Stimulated activated naive CD4-positive, alpha-beta T cell (primary cell): ENCODE measurements around the gene PRKAA1.
"Not testable (repeated sequence)": the region's sequence is repeated elsewhere in the genome, so short reads cannot be mapped to it uniquely, and the experiment has no call there.

Experiments
- DNase-seq, 6 experiments: peaks; one replicate each; lab custom pipeline; 2025; lab: John Stamatoyannopoulos, UW

The PRKAA1 gene

DNA sequence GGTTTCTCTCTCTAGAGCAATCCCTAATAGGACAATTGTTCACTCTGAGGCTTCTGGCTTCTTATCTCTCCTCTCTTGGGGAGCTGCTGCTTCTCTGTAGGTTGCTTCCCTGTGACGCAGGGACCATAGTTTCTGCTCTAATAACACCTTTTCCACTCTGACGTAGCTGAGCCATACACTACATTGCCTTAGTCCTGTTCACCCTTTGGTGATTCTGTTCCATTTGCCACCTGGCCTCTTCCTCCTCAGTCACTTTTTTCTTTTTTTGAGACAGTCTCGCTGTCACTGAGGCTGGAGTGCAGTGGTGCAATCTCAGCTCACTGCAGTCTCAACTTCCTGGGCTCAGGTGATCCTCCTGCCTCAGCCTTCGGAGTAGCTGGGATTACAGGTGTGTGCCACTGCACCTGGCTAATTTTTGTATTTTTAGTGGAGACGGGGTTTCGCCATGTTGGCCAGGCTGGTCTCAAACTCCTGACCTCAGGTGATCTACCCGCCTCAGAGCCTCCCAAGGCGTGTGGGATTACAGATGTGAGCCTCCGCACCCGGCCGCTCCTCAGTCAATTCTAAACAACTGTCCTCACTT, 27.4 kb upstream of the PRKAA1 start:
- DNase-seq = not testable (repeated sequence)

DNA sequence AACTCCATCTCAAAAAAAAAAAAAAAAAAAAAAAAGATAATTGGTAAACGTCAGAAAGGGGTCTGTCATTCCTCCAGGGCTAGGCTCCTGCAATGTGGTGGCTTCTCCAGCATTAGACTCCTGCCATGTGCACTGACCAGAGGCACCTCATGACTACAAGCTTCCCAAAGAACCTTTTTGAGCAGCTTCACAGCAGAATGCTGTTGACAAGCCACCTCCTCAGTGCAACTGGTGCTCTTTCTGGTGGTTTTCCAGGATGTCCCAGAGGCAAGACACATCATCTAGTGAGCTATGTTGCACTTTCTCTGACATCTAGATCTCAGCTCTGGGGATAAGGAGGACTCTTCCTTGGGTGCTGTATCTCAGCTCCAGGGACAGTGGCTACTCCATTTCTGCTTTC, 25.3 kb upstream of the PRKAA1 start:
- no peak for DNase-seq

DNA sequence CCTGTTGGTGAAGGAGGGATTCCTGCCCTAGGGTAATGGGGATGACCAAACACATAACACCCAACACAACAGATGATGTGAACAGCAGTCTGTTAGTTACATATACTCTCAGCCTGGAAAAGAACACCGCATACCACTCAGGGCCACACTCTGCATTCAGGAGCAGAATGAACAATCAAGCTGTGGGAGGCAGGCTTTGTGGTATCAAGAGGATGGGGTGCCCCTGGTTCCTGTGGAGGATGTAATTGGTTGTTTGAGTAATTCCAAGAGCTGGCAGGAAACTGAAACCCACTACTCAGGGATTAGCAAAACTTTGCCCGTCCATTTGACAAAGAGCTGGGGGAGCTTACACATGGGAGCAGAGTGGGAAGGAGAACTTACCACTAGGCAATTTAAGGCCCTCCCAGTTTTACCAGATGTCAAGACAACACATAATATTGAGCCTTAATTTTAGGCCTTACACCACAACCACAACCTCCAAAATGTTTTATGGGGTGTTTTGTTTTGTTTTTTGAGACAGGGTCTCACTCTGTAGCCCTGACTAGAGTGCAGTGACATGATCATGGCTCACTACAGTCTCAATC, 15.6 kb upstream of the PRKAA1 start:
- DNase-seq = no peak

DNA sequence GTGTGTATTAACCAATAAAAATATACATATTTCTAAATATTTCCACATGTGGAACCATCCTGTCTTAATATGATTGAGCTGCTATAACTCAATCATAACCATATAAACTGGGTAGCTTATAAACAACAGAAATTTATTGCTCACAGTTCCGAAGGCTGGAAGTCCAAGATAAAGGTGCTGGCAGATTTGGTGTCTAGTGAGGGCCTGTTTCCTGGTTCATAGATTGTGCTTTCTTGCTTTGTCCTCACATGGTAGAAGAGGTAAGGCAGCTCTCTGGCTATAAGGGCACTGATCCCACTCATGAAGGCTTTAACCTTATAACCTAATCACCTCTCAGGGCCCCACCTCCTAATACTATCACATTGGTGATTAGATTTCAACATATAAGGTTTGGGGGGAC, 14.0 kb upstream of the PRKAA1 start:
- no peak for DNase-seq

DNA sequence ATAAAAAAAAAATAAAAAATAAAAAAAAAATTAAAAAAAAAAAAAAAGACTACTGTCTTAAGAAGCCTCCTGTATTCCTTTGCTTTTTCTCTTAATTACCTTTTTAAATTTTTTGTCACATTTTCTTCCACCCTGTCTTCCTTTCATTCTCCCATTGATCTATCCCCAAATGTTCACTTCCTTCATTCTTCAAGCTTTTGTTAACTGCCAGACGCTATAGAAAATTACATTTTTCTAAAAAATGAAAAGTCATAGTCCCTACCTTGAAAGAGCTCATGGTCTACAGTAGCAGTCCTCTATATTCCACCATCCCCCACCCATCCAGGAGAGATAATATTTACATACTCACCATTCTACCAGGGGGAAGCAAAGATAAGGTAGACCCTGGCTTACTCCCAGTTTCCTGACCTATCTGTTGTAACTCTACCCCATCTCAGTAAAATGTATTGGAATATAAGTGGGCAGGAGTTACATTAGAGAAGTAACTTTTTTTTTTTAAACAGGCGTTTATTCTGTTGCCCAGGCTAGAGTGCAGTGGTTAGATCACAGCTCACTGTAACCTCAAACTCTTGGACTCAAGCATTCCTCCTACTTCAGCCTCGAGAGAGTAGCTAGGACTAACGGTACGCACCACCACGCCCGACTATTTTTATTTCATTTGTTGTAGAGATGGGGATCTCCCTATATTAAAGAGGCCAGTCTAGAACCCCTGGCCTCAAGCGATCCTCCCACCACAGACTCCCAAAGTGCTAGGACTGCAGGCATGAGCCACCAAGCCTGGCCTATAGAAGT, 3.8 kb upstream of the PRKAA1 start:
- DNase-seq = no peak

DNA sequence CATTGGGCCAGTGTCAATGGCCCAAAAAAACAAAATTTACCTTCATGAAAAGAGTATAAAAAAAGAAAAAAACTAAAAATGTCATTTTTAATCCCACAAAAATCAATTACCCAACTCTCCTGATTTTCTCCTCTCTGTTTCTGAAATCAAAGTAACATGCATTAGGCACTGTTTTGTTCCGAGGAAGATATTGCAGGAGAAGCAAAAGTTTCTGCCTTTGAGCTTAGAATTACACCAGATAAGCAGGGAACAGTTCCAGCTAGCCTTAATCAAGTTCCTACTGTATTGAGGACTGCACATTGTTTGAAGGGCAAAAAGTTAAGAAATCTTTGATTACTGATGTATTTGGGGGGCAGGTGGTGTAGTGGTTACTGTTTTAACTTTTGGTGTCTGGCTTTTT, 1.1 kb upstream of the PRKAA1 start:
- no peak for DNase-seq

DNA sequence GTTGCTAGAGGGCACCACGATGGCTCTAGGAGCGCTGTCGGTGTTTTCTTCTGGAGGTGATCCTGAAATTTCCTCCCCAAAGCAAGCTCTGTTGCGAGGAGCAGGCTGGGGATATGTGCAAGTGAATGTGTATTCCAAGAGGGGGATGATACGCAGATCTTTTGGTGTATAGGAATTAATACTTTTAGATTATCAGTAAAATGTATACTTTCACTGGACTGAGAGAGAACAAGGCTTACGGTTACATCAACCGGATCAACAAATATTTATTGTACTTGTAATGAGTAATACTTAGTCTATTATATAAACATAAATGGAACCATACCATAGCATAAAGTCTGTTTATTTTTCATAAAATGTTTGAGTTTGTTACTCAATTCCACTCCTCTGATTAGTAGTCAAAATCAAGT, 632 bp upstream of the PRKAA1 start:
- no peak for DNase-seq

DNA sequence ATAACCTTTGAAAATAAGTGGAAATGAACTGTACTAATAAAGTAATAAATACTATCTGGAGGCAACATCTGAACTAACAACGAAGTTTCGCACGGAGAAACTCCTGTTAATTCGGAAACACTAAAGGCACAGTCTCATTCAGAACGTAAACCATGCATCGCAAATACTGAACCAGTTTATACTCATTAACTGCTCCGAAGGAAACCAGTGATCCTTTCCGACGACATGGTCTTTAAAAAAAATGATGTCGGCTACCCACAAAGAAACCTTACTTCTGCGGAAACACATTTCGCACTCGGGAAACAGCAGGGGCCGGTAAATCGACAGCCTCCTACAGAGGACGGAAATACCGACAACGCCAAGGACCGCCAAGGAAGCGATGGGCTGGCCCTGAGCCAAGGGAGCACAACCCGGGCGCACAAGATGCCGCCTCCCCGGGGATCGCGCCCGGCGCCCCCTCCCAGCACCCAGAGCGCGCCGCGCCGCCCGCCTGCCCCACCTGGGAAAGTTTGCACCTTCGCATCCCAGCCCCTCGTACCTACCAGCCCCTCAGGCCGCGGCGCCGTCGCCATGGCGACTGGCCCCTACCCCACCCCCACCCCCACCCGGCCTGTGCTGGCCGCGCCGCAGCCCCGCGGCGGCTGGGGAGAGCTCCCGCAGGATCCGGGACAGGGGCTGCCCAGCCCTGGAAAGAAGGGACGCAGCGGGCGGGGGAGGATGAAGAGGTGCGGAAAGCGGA, 732 bp downstream of the PRKAA1 start:
- peak; percentile 57 to 81 (median 74) for DNase-seq

DNA sequence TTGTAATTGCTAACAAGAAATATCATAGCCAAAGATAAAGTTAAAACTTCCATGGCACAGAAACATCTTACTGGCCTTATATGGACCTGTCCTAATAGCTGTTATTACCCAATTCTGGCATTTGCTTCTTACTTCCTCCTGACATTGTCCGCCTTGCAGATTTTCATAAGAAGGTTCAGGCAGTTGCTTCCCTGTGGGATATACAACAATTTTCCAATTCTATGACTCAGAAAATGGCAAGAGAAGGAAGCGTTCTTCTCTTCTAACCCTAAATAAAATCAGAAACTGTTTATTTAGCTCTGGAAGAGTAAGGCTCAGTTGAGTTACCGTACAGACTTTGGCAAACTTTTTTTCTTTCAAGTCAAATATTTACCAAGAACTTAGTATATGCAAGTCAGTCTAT, 1.7 kb downstream of the PRKAA1 start:
- DNase-seq = no peak

DNA sequence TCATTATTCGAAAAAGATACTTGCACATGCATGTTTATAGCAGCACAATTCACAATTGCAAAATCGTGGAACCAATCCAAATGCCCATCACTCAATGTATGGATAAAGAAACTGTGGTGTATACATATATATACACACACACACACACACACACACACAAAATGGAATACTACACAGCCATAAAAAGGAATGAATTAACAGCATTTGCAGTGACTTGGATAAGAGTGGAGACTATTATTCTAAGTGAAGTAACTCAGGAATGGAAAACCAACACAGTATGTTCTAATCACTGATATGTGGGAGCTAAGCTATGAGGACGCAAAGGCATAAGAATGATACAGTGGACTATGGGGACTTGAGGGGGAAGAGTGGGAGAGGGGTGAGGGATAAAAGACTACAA, 3.3 kb downstream of the PRKAA1 start:
- DNase-seq = not testable (repeated sequence)

DNA sequence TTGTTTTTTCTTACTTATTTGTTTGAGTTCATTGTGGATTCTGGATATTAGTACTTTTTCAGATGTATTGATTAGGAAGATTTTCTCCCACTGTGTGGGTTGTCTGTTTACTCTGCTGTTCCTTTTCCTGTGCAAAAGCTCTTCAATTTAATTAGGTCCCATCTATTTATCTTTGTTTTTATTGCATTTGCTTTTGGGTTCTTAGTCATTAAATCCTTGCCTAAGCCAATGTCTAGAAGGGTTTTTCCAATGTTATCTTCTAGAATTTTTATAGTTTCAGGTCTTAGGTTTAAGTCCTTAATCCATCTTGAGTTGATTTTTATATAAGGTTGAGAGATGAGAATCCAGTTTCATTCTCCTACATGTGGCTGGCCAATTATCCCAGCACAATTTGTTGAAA, 3.8 kb downstream of the PRKAA1 start:
- DNase-seq = not testable (repeated sequence)

DNA sequence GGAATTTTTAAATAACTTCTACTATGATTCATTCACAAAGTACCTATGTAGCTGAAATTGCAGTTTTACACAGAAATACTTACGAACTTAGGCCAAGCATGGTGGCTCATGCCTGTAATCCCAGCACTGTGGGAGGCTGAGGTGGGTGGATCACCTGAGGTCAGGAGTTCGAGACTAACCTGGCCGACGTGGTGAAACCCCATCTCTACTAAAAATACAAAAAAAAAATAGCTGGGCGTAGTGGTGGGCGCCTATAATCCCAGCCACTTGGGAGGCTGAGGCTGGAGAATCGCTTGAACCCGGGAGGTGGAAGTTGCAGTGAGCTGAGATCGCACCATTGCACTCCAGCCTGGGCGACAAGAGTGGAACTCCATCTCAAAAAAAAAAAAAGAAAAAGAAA, 5.5 kb downstream of the PRKAA1 start:
- not testable (repeated sequence) for DNase-seq

DNA sequence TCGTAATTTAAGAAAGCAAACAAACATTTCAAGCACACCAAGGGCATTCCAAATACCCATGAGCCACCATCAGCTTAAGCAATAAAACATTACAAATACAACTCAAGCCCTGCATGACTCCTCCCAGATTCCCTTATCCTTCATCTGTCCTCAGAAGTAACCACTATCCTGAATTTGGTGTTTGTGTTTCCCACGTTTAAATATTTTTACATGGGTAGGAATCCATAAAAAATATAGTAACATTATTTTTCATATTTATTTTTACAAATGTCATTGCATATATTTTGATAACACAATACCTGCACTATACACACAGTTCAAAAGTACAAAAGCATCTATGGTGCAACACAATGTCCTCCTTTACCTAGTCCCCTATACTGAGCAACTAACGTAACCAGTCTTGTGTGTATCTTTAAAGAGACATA, 6.4 kb downstream of the PRKAA1 start:
- no peak for DNase-seq

DNA sequence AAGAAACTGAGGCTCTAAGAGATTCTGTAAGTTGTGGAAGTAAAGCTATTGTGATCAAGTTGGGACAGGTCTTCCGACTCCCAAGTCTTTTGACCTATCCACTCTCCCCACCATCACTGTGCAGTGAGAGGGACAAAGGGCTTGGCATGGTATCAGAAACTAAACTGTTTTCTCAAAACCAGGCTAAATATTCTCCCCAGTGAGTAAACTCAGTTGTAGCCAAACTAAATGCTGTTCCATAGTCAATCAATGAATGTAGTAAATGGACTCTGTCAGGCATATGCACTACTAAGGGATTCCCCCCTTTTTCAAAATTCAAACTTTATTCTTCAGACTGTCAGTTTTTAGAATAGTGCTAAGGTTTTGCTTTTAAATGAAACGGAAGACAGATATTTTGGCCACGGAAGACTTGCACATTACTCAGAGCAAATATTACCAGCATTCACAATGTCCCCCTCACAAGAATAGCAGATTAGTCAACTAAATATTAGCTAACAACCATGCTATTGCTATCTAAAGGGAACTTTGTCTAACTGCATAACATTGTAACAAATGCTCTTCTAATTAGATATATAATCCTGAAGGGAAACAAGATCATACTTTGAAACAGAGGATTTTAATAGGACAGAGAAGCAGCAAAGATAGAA, 7.1 kb downstream of the PRKAA1 start:
- no peak for DNase-seq

DNA sequence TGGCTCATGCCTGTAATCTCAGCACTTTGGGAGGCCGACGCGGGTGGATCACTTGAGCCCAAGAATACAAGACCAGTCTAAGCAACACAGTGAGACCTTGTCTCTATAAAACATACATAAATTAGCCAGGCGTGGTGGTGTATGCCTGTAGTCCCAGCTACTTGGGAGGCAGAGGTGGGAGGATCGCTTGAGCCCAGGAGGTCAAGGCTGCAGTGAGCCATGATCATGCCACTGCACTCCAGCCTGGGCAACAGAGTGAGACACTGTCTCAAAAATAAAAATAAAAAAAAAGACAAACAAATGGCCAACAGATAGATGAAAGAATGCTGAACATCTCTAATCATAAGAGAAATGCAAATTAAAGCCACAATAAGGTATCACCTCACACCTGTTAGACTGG, 9.2 kb downstream of the PRKAA1 start:
- not testable (repeated sequence) for DNase-seq

DNA sequence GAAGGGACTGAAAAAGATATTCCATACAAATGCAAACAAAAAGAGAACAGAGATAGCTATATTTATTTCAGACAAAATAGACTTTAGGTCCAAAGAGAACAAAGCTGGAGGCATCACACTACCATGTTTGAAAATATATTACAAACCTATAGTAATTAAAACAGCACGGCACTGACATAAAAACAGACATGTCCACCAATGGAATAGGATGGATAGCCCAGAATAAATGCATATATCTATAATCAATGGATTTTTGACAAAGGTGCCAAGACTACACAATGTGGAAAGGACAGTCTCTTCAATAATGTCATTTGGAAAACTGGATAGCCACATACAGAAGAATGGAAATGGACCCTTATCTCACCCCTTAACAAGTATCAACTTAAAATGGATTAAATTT, 10.2 kb downstream of the PRKAA1 start:
- no peak for DNase-seq

DNA sequence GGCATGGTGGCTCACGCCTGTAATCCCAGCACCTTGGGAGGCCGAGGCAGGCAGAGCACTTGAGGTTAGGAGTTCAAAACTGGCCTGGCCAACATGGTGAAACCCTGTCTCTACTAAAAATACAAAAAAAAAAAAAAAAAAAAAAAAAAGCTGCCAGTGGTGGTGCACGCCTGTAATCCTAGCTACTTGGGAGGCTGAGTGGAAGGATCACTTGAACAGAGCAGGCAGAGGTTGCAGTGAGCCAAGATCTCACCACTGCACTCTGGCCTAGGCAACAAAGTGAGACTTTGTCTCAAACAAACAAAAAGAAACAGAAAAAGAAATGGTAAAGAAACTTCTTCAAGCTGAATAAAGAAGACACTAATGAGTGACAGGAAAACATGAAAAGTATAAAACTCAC, 11.5 kb downstream of the PRKAA1 start:
- DNase-seq = not testable (repeated sequence)

DNA sequence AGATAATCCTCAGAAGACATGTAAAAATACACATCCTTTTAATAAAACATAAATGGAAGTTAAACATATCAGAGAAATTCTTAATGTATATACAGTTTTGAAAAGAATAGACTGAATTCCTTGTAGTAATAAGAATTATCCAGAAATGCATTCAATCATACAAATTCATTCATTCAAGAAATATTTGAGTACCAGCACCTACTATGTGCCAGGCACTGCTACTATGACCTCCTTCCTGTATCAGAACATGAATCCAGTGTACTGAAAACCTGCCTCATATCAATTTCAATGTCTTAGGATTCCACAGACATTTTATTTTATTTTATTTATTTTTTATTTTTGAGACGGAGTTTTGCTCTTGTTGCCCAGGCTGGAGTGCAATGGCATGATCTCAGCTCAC, 13.3 kb downstream of the PRKAA1 start:
- no peak for DNase-seq

DNA sequence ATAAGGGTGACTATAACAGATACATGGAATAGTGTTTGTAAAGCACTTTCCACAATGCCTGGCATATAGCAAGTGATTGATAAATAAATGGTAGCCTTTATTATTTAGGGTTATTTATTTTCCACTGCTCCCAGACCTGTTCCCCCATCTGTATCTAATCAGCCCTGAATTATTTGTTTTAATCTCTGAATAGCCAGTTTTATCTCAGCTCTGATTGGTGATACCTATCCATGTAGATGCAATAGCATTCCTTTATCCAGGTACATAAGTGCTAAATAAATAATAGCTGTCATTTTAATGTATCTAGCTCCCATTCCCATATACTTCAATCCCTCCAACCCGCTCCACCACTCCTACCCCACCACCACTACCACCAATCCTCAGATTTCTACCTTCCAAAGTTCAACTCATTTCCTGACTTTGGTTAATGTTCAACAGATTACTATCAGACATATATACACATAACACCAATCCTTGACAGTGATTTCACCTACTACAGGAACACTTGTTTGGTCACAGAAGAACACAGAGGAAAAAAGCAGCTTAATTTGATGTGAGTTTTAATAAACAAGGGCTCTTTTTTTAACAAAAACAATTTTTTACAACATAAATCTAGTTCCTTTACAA, 14.0 kb downstream of the PRKAA1 start:
- no peak for DNase-seq

DNA sequence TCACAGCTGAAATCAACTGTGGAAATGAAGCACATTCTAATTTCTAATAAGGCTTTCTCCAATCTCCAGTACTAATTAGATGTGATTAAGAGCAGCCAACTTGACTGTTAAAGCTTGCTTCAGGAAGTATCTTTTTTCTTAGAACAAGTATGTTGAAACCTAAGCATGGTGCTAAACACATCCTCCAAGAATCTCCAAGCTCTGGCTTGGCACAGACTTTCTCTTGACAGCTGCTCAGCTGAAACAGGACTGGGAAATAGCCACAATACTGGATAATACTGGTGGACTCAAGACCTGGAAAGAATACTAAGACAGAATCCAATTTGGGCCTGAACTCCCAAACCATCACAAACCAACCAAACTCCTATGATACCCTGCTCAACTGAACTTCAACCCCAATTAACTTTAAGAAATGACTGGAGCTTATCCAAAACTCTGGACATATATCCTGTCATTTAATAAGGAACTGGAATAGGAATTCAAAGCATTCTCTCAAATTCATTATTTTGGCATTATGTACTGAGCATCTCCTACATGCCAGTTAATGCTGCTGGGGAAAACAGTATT, 16.2 kb downstream of the PRKAA1 start:
- no peak for DNase-seq

DNA sequence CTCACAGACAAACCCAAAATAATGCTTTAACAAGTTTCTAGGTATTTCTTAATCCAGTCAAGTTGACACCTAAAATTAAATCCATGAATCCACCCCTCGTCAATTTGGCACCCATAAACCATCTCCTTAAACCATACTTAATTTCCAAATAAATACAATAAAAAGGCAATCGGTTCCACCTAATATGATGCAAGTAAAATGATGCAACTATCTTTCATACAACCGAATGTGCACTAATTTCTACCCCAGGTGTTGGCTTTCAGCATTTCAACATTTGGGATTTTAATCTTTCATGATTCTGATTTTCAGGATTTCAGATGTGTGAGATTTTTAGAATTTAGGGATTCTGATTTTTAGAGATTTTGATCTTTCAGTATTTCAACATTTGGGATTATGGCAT, 17.3 kb downstream of the PRKAA1 start:
- no peak for DNase-seq
